CD1c-positive myeloid dendritic cell (primary cell): ENCODE results near the gene FOXP1.

ENCODE experiments used
- DNase-seq: peaks from one replicate; pipeline ENCODE4 v3.0.0-alpha.2; 2016; ENCODE audit errors: extremely low spot score

The FOXP1 gene

DNA sequence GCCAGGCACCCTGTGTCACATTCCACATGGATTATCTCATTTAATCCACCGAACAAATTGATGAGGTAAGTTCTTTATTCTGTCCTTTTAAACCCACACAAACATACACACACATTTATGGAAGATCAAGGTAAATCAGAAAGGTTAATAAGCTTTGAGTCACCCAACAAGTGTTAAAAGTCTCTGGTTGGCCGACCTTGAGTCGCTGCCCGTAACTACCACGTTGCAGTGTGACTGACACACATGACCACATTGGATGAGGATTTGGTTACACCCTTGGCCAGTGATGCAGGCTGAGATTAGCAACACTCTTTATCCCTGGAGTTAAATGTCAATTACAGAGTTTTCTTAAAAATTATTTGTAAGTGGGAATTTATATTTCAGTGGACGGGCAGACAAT lies 19.2 kb downstream of the FOXP1 start:
- DNase-seq, result no peak

- no peak for DNase-seq
Measured at GRCh38 chr3:71563827-71564226, 19.7 kb downstream of the FOXP1 start.

GRCh38 chr3:71562938-71563337 lies 20.6 kb downstream of the FOXP1 start:
- no peak for DNase-seq

- no peak for DNase-seq
Measured at GRCh38 chr3:71560665-71561064, 22.9 kb downstream of the FOXP1 start.

- DNase-seq, result no peak
Measured at GRCh38 chr3:71559578-71560162, 23.9 kb downstream of the FOXP1 start.

DNA sequence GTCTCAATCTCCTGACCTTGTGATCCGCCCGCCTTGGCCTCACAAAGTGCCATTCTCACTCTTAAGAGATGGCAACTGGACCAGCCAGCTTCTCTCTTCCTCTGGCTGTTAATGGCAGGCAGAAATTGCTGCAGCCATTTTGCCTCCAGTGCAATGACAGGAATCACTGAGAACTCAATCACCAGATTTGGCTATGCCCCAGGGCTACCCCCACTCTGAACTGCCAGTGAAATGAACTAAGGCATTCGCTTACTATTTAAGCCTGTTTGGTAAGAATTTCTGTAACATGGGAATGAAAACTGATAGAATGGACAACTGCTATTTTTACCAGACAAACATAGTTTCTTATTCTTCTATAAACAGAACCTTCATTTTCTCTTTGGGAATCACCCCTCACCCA lies 24.5 kb downstream of the FOXP1 start:
- no peak for DNase-seq

- no peak for DNase-seq
Measured at GRCh38 chr3:71554649-71555048, 28.9 kb downstream of the FOXP1 start.

DNA sequence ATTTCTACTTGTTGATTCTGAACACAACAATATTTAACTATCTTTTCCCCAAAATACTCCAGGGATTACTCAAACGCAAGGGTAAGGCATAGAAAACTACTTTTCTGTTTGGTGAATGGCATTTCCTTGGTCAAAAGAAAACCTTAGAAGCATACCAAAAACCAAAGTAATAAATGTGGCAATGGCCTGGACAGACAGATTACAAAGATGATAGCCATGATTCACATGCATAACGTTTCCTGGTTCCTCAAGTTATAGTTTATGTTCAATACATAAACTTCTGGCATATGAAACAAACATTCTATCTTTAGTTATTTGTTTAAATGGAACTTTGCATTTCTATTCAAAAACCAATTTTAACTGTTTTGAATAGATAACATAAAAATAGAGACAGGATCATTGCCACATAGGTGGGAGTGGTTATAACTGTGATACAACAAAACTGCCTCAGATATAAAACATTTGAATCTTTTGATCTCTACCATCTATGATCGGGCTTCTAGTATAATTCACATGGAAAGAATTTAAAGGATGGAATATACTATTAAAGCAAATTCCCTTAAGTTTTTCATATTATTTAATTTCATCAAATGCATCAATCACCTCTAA lies 32.1 kb downstream of the FOXP1 start:
- DNase-seq, result no peak

- DNase-seq, result no peak
Measured at GRCh38 chr3:71549951-71550350, 33.6 kb downstream of the FOXP1 start.

- DNase-seq, result no peak
Measured at GRCh38 chr3:71548705-71549384, 34.7 kb downstream of the FOXP1 start.

DNA sequence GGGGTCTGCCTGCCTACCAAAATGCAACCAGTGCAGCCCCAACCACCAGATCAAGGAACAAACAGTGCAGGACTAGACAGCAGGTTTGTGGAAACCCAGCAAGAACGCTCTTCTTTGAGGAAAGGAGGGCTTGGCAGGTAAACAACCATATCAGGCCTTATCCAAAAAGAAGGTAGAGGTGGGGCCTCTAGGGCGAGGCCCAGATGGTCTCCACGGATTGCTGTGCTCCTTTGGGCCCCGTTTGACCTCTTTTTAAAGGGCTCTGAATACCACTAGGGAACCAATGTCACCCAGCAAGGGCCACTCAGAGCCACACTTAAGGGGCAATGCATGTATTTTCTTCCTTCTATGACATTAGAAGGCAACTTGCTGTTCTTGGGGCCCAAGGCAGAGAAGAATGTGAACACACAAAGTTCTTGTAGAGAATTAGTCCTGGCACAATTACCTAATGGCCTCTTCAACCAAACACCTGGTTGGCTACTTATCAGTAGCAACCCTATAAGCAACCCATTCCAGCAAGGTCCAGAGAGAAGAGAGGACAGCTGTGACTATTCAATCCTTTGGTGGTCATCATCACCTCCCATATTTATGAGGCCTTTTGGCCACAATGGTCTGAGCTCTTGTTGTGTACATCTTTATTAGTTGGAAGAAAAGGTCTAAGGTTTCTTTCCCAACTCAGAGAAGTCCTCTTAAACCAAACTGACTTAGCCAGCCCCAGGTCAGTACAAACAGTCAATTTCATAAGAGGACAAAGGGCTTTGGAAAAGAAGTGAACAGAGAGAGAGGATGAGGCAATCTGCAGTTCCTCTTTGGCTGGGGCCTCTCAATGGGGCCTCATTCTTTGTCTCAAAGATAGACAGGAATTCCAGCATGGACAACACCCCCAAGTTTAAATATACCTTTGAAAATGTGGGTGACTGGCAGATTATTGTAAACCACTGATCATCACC lies 36.0 kb downstream of the FOXP1 start:
- DNase-seq, result peak; percentile 69

- DNase-seq, result peak; percentile 22
Measured at GRCh38 chr3:71546821-71547220, 36.7 kb downstream of the FOXP1 start.

DNA sequence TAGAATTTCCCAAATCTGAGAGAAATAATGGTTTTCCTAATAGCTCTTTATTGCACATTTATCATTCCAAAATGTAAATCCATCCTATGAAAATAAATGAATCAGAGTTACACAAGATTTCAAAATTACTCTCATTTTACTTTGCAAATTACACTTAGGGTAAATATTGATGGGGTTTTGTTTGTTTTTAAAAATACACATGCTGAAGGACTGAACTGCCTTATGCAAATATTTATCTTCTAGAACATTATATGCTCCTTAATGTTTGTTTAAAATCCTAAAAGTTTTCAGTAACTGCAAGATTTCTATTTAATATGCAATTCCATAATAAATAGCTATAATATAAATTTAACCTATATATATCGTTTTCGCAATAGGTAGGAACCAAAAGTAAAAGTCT lies 38.2 kb downstream of the FOXP1 start:
- no peak for DNase-seq

DNA sequence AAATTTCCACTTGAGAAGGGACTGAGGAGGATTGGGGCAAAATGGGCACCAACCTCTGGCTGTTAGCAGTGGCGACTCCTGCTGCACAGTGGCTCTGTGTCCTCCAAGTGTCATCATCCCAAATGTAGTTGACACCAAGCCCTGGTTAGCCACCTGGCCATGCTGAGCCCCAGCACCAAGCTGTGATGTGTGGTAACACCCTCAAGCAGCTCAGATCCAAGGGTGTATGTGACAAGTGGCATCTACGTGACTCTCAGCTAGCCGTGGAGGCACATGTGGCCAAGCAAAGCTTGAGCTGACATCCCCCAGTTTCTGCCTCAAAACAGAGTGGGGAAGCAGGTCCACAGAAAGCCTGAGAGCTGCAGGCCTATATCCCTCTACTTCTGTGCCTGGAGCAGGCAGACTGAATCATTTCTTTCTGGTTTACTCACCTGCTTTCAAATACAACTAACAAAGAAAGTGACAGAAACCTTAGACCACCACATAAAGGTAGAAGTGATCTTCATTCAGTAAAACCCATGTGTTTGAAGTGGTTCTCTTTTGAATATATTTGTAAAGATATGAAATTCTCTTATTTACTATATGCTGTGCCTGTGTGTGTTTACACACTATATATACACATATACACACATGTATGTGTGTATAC lies 40.0 kb downstream of the FOXP1 start:
- DNase-seq, result no peak

- DNase-seq, result peak; percentile 81
Measured at GRCh38 chr3:71542521-71543370, 40.8 kb downstream of the FOXP1 start.

- DNase-seq, result no peak
Measured at GRCh38 chr3:71541313-71541712, 42.2 kb downstream of the FOXP1 start.

GRCh38 chr3:71537211-71537611 lies 46.3 kb downstream of the FOXP1 start:
- DNase-seq, result no peak

DNA sequence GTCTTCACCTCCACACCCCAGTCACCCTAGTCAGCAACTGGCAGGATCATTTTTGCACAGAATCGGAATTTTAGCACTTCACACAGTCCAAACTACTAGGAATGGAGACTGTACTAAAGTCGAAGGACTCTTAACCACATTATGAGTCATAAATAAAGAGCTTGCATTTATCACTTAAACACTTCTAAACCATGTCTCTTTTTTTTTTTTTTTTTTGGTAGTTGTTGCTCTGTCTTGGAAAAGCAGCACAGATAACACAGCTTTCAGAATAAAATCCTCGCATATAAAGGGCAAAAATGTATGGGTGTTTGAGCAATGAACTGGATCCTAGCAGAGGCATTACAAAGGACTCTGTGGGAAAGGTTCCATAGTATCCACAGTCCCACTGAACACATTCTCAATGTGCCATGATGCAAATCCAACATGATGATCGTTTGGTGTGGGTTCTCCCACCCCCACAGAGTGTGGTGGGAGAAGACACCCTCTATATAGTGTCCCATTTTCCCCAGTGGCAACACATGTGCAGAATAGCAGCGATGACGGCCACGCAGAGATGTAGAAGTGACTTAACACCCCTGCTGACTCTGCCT lies 47.1 kb downstream of the FOXP1 start:
- no peak for DNase-seq

DNA sequence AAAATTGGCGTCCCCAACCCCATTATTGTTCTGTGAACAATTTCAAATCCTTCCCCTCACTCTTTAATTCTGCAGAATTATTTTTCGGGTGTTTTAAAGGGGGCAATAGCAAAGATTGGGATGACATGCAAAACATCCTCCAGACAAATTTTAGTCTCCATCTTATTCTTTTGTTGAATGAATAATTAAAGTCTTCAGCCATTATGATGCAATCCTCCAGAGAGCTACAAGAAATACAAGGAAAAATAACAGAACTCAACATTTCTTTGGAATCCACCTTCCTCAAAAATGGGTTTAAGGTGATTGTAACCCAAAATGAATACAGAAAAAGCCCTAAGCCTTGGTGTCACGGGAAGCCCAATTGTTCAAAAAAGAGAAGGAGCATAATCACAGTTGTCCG lies 49.9 kb downstream of the FOXP1 start:
- DNase-seq, result no peak

DNA sequence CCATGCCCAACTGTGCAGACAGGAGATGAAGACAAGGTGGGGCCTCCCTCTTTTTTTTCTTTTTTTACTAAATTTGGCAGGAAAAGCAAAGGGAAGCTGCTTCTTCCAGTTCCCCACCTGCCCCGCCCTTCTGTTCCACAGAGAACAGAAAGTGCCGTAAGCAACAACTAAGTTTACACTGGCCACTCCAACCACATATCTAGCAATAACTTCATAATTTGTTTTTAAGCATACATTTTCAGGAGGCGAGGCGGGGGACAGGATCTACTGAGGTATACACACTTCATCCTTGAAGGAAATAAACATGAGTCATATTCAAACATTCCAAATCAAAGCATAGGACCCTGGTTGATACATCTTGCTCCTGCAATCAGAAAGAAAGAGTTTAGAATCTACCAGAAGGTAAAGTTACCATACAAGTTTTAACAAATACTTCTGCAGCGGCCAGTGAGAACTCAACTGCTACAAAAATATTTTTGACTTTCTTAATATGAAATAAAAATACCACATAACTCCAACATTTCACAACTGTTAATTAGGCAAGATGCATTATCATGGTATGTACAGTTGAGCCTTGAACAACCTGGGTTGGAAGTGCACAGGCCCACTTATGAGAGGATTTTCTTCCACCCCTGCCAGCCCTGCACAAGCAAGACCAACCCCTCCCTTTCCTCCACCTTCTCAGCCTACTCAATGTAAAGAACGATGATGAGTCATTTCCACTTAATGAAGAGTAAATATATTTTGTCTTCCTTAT lies 50.7 kb downstream of the FOXP1 start:
- peak; percentile 32 for DNase-seq
